NCI-H524 treated with DMSO at 0.1 percent for 48 hours (cell line): ENCODE measurements around the gene WNK2.
"Not testable (repeated sequence)": the region's sequence is repeated elsewhere in the genome, so short reads cannot be mapped to it uniquely, and the experiment has no call there.

Experiments used
- DNase-seq: peaks from one replicate; lab custom pipeline; 2025; lab: John Stamatoyannopoulos, UW

WNK2 gene

GRCh38 chr9:93236541-93237206 is 52.7 kb downstream of the WNK2 start:
- DNase-seq, result no peak

GRCh38 chr9:93237540-93237939 is 53.6 kb downstream of the WNK2 start:
- DNase-seq, result no peak

- DNase-seq, result no peak
Observed at GRCh38 chr9:93238953-93239925, 55.3 kb downstream of the WNK2 start.

- no peak for DNase-seq
Observed at GRCh38 chr9:93240891-93241334, 57.0 kb downstream of the WNK2 start.

- no peak for DNase-seq
Observed at GRCh38 chr9:93243112-93243511, 59.2 kb downstream of the WNK2 start.

- DNase-seq, result peak; percentile 50
Observed at GRCh38 chr9:93244101-93244500, 60.2 kb downstream of the WNK2 start.

GRCh38 chr9:93244510-93245436 is 60.8 kb downstream of the WNK2 start:
- DNase-seq, result no peak

- no peak for DNase-seq
Observed at GRCh38 chr9:93245437-93245970, 61.6 kb downstream of the WNK2 start.

GRCh38 chr9:93246111-93246510 is 62.2 kb downstream of the WNK2 start:
- no peak for DNase-seq

GRCh38 chr9:93246526-93246925 is 62.6 kb downstream of the WNK2 start:
- DNase-seq, result no peak

GRCh38 chr9:93247099-93247865 is 63.3 kb downstream of the WNK2 start:
- DNase-seq, result no peak

- no peak for DNase-seq
Observed at GRCh38 chr9:93247892-93248291, 64.0 kb downstream of the WNK2 start.

- DNase-seq, result no peak
Observed at GRCh38 chr9:93248386-93249040, 64.6 kb downstream of the WNK2 start.

GRCh38 chr9:93250185-93250584 is 66.2 kb downstream of the WNK2 start:
- DNase-seq, result no peak

GRCh38 chr9:93251309-93251708 is 67.4 kb downstream of the WNK2 start:
- not testable (repeated sequence) for DNase-seq

GRCh38 chr9:93252116-93252780 is 68.3 kb downstream of the WNK2 start:
- DNase-seq, result no peak

- no peak for DNase-seq
Observed at GRCh38 chr9:93252781-93253530, 69.0 kb downstream of the WNK2 start.

GRCh38 chr9:93253633-93254032 is 69.7 kb downstream of the WNK2 start:
- no peak for DNase-seq

- no peak for DNase-seq
Observed at GRCh38 chr9:93254061-93254481, 70.1 kb downstream of the WNK2 start.
